HAP-1 (cell line): ENCODE data around the gene TECRL.

Experiments used
- DNase-seq, 2 experiments: peaks; one replicate each; pipeline ENCODE4 v3.0.0-alpha.2; 2016 to 2020; ENCODE audit warnings: low spot score in 2 of 2
- H3K27me3 ChIP-seq: fragments of 250-450 bp; sonication (Bioruptor Pico); 2 replicates; pipeline ENCODE4 v1.5.1; 2020; ENCODE audit warnings: low read depth, mild to moderate bottlenecking, moderate library complexity
- H3K36me3 ChIP-seq: fragments of 250-450 bp; sonication (Bioruptor Pico); replicated peaks from 2 replicates; pipeline ENCODE4 v1.5.1; 2020; ENCODE audit warnings: mild to moderate bottlenecking
- H3K4me1 ChIP-seq: fragments of 250-450 bp; sonication (Bioruptor Pico); 2 replicates; pipeline ENCODE4 v1.5.1; 2020; ENCODE audit warnings: mild to moderate bottlenecking
- H3K4me3 ChIP-seq: fragments of 250-450 bp; sonication (Bioruptor Pico); 2 replicates; pipeline ENCODE4 v1.5.1; 2020; ENCODE audit warnings: mild to moderate bottlenecking, moderate library complexity
- H3K9me3 ChIP-seq: fragments of 250-450 bp; sonication (Bioruptor Pico); 2 replicates; pipeline ENCODE4 v1.5.1; 2020; ENCODE audit warnings: mild to moderate bottlenecking, moderate library complexity
- in situ Hi-C: fragments of 300-500 bp; cut with MboI; formaldehyde crosslinking; loops from 3 replicates; pipeline ENCODE4 v1.14.3; 2020; ENCODE audit warnings: low sequenced_read_pairs, inconsistent platforms, mixed read lengths

Gene TECRL

GRCh38 chr4:64360664-64361398, 48.4 kb downstream of the TECRL start:
- Histone ChIP-seq H3K4me3 (no peak overlapping the region), H3K9me3 (no peaks in the 10 kb centered on the region), H3K27me3 (no peaks in the 10 kb centered on the region), H3K4me1 (no peaks in the 10 kb centered on the region), H3K36me3 (no peaks in the 10 kb centered on the region)
- in situ Hi-C loops = no loop called here
- DNase-seq = no peak

DNA sequence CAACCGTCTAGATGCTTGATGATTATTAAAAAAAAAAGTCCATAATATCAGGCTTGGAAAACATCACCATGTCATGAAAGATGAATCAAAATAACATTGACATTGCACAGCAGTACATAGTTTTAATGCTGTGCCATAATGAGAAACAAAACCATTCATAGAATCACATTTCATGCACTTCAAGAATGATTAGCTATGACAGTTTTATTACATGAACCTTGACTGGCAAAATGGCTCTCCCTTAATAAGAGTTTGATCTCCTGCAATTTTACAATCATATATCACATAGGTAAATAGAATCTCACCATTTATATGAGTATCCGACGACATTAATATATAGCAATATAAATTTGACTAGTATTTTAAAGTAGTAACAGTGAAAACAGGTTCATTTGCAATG, 49.8 kb downstream of the TECRL start:
- Histone ChIP-seq H3K36me3 (no peaks in the 10 kb centered on the region), H3K9me3 (no peaks in the 10 kb centered on the region), H3K4me1 (no peaks in the 10 kb centered on the region), H3K27me3 (no peaks in the 10 kb centered on the region), H3K4me3 (no peak overlapping the region)
- in situ Hi-C loops = no loop called here
- no peak for DNase-seq

GRCh38 chr4:64353904-64354303, 55.3 kb downstream of the TECRL start:
- Histone ChIP-seq H3K4me3 (no peak overlapping the region), H3K4me1 (no peaks in the 10 kb centered on the region; the same call in 1 of the 2 replicates), H3K9me3 (no peaks in the 10 kb centered on the region), H3K27me3 (no peaks in the 10 kb centered on the region), H3K36me3 (no peaks in the 10 kb centered on the region)
- in situ Hi-C loops = no loop called here
- DNase-seq = no peak

DNA sequence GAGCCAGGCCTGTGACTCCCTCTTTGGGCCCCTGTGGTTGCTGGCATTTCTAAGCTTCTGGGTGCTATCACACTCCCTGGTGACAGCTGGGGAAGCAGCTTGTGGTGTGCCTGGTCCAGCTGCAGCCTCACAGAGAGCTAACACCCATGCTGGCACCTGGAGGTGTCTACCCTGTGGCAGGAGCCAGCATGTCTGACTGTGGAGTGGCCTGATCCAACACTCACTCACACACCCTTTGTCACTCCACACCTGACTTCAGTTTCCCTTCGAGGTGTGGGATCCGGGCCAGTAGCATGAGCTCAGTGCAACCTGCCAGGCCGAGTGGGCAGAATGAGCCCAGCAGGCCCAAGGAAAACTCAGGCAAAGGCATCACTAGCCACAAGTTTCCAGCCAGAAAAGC, 67.5 kb downstream of the TECRL start:
- Histone ChIP-seq H3K36me3 (no peaks in the 10 kb centered on the region), H3K9me3 (no peaks in the 10 kb centered on the region), H3K4me3 (no peak overlapping the region), H3K27me3 (no peaks in the 10 kb centered on the region), H3K4me1 (no peaks in the 10 kb centered on the region)
- in situ Hi-C loops = no loop called here
- no peak for DNase-seq

- no peak overlapping the region for H3K4me3 ChIP-seq
- no peak for DNase-seq
- in situ Hi-C loops = no loop called here
Observed at GRCh38 chr4:64340218-64341110, 68.8 kb downstream of the TECRL start.

DNA sequence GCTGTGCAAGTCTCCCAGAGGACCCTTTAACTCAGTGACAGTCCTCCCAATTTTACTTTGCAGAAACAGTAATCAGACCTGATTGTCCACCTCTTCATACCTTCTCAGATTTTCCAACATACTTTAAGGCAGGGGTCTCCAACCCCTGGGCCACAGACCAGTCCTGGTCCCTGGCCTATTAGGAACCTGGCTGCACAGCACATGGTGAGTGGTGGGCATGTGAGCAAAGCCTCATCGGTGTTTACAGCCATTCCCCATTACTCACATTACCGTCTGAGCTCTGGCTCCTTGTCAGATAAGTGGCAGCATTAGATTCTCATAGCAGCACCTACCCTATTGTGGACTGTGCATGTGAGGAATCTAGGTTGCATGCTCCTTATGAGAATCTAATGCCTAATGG, 74.3 kb downstream of the TECRL start:
- H3K9me3 ChIP-seq = no peaks in the 10 kb centered on the region
- no peaks in the 10 kb centered on the region for H3K36me3 ChIP-seq
- H3K27me3 ChIP-seq = no peaks in the 10 kb centered on the region
- no peak overlapping the region for H3K4me3 ChIP-seq
- no peak for DNase-seq
- in situ Hi-C loops = no loop called here
- no peaks in the 10 kb centered on the region for H3K4me1 ChIP-seq

More at GRCh38 chr4:64340218-64341110, 68.8 kb downstream of the TECRL start:
- no peaks in the 10 kb centered on the region for H3K9me3 ChIP-seq
- H3K27me3 ChIP-seq = no peaks in the 10 kb centered on the region
- H3K36me3 ChIP-seq = no peaks in the 10 kb centered on the region
- no peaks in the 10 kb centered on the region for H3K4me1 ChIP-seq

DNA sequence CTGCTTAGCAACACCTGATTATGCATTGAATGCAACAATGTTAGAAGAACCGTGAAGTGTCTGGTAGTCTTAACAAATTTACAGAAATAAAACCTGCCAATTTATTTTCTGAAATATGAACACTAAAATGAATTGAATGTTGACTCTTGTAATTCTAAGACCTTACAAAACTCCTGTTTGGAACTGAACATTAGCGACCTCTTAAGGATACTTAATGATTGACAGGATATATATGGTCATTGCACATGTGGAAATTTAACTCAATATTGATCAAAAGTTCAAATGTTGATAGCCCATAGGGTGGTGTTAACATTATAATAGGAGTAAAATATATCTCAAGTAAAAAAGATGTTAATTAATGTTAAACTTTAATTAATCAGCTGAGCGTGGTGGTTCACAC, 79.1 kb downstream of the TECRL start:
- Histone ChIP-seq H3K4me1 (no peaks in the 10 kb centered on the region), H3K4me3 (no peak overlapping the region), H3K9me3 (no peaks in the 10 kb centered on the region), H3K36me3 (no peaks in the 10 kb centered on the region), H3K27me3 (no peaks in the 10 kb centered on the region)
- no peak for DNase-seq
- in situ Hi-C loops = no loop called here

DNA sequence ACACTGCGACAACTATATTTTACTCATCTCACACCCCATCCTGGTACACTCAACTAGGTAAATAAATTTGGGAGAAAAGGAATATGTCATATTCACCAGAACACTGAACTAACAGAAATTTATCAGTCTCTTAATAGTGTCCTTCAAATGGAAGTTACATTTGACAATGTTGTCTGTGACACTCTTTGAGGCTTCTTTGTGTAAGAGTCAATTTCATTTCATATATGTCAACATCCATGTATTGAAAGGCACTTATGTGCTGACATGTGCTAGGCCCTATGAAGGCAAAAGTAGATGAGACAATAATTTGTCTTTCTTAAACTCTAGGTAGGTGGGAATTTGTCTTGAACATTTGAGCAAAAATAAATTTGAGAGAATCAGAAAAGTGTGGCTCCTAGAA, 82.0 kb downstream of the TECRL start:
- Histone ChIP-seq H3K4me3 (no peak overlapping the region), H3K4me1 (no peaks in the 10 kb centered on the region), H3K36me3 (no peaks in the 10 kb centered on the region), H3K27me3 (no peaks in the 10 kb centered on the region), H3K9me3 (no peaks in the 10 kb centered on the region)
- in situ Hi-C loops = no loop called here
- no peak for DNase-seq

DNA sequence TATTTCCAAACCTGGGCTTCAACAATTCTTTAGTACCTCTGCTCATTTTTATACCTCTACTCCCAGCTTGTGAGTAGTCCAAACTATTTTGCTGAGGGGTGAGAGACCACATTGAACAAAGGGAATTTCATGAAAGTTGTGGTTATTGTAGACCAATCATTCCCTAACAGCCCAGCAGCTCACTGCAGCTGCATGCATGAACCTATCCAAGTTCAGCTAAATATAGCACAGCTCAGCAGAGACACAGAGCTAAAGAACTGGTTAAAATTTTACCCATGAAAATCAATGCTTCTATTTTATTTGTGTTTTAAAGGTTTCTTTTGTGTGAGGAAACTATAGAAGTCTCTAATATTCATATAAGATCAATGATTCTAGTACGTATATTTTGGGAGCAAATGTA, 82.7 kb downstream of the TECRL start:
- H3K27me3 ChIP-seq = no peaks in the 10 kb centered on the region
- no peaks in the 10 kb centered on the region for H3K9me3 ChIP-seq
- H3K4me1 ChIP-seq = no peaks in the 10 kb centered on the region
- DNase-seq = no peak
- in situ Hi-C loops = no loop called here
- H3K4me3 ChIP-seq = no peak overlapping the region
- no peaks in the 10 kb centered on the region for H3K36me3 ChIP-seq

GRCh38 chr4:64306255-64306565, 103.0 kb downstream of the TECRL start:
- Histone ChIP-seq H3K4me3 (no peak overlapping the region), H3K9me3 (no peaks in the 10 kb centered on the region), H3K4me1 (no peaks in the 10 kb centered on the region), H3K36me3 (no peaks in the 10 kb centered on the region), H3K27me3 (no peaks in the 10 kb centered on the region)
- DNase-seq = no peak
- in situ Hi-C loops = no loop called here

- no peak overlapping the region for H3K4me3 ChIP-seq
- H3K27me3 ChIP-seq = no peaks in the 10 kb centered on the region
- H3K36me3 ChIP-seq = no peaks in the 10 kb centered on the region
- in situ Hi-C loops = no loop called here
- no peaks in the 10 kb centered on the region for H3K4me1 ChIP-seq
- H3K9me3 ChIP-seq = no peaks in the 10 kb centered on the region
- no peak for DNase-seq
Observed at GRCh38 chr4:64305565-64306254, 103.5 kb downstream of the TECRL start.

DNA sequence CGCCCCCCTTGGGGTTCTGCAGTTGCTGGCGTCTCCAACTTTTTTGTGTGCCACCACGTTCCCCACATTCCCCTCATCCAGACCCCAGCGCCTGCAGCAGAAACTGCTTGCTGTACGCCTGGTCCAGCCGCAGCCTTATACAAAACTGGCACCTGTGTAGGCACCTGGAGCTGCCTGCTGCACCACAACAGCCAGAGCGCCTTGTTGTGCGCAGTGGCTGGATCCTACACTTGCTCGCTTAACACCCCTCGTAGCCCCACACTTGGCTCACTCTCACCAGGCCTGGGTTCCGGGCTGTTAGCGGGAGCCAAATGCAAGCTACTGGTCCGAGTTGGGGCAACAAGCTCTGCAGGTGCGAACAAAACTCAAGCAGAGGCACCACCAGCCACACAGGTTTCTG, 136.8 kb downstream of the TECRL start:
- no peak for DNase-seq
- Histone ChIP-seq H3K27me3 (no peaks in the 10 kb centered on the region), H3K4me1 (peaks cover 12% of the 10 kb centered on the region), H3K9me3 (no peaks in the 10 kb centered on the region), H3K36me3 (no peaks in the 10 kb centered on the region), H3K4me3 (no peak overlapping the region)
- in situ Hi-C loops = no loop called here

DNA sequence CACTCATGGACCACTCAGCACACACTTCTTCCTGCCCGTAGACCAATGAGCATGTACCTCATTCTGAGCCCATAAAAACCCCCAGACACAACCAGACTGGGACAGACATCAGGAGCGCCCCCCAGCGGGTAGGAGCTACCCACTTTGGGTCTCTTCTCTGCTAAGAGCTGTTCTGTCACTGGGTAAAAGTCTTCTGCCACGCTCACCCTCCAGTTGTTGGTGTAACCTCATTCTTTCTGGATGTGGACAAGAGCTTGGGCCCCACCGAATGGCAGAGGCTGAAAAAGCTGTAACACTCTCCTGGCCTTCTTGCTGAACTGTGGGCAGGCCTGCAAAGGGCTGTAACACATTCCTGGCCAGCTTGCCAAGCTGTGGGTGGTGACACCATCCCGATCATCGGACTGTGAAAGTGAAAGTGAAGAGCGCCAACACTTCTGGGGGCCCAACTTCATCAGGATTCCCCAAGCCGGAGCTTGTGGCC, 137.6 kb downstream of the TECRL start:
- Histone ChIP-seq H3K4me1 (peaks cover 12% of the 10 kb centered on the region), H3K9me3 (no peaks in the 10 kb centered on the region), H3K4me3 (no peak overlapping the region), H3K27me3 (no peaks in the 10 kb centered on the region), H3K36me3 (no peaks in the 10 kb centered on the region)
- in situ Hi-C loops = no loop called here
- DNase-seq = no peak

- in situ Hi-C loops = no loop called here
Observed at GRCh38 chr4:64266669-64267068, 142.6 kb downstream of the TECRL start.

More at GRCh38 chr4:64266669-64267068, 142.6 kb downstream of the TECRL start:
- Histone ChIP-seq H3K4me3 (no peak overlapping the region), H3K27me3 (no peaks in the 10 kb centered on the region), H3K4me1 (peaks cover 4% of the 10 kb centered on the region; the same call in 1 of the 2 replicates), H3K9me3 (no peaks in the 10 kb centered on the region), H3K36me3 (no peaks in the 10 kb centered on the region)
- peak in 1 of 2 experiments; percentile 17 for DNase-seq
